DLD1 (cell line): ENCODE results near the gene ETV6.
"Not testable (repeated sequence)": the region's sequence is repeated elsewhere in the genome, so short reads cannot be mapped to it uniquely, and the experiment has no call there.

Source experiments
- in situ Hi-C: cut with HindIII; loops from 2 replicates; pipeline ENCODE4 v1.10.0; 2017; ENCODE audit warnings: low sequenced_read_pairs

The ETV6 gene

DNA sequence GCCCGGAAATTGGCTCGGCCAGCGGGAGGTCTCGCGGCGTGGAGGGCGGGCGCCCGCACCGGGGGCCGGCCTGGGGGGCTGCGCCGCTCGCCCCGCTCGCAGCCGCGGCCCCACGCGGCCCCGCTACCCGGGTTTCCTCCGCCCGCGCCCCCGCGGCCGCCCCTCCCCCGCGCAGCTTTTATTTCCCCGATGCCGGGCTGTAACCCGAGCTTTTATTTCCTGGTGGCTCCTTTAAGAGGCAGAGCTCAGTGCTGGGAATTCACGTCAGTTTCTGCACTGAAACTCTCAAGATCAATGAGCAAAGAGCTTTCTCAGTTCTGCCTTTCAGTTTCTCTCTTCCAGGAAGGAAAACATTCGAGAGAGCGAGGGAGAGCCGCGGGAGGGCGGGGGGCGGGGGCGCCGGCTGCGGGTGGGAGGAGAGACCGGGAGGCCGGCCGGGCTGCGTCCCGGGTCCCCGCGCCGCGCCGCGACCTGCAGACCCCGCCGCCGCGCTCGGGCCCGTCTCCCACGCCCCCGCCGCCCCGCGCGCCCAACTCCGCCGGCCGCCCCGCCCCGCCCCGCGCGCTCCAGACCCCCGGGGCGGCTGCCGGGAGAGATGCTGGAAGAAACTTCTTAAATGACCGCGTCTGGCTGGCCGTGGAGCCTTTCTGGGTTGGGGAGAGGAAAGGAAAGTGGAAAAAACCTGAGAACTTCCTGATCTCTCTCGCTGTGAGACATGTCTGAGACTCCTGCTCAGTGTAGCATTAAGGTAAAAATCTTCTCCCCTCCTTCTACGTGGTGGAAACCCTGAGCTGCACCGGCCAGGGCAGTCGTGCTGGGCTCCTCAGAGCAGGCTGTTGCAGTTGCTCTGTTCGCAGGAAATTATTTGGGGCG lies at the start of gene ETV6:
TSS of gene ETV6 (plus strand) at position 262 of the 873 bp plus-strand sequence. CDS start at position 716, 454 bp downstream.
- in situ Hi-C loops = no loop called here

DNA sequence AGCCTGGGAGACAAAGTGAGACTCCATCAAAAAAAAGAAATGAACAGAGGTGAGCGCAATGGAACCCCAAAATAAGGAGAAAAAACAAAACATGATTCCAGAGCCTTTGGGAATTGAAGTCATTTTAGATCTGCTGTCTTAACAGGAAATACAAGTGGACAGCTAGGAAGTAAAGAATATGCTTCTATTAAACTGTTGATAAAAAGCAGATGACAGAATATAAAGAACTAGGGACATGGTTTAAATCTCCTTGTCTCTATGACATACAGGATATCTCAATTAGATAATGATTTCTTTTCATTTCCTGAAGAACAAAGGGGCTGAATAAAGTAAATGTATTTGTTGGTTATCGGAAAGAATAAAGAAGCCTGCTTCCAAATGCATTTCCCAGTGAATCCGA lies 49.3 kb upstream of the ETV6 start:
- in situ Hi-C loops = no loop called here

GRCh38 chr12:11601647-11602046 lies 47.8 kb upstream of the ETV6 start:
- in situ Hi-C loops = no loop called here

- in situ Hi-C loops = no loop called here
Measured at GRCh38 chr12:11607313-11608081, 42.0 kb upstream of the ETV6 start.

DNA sequence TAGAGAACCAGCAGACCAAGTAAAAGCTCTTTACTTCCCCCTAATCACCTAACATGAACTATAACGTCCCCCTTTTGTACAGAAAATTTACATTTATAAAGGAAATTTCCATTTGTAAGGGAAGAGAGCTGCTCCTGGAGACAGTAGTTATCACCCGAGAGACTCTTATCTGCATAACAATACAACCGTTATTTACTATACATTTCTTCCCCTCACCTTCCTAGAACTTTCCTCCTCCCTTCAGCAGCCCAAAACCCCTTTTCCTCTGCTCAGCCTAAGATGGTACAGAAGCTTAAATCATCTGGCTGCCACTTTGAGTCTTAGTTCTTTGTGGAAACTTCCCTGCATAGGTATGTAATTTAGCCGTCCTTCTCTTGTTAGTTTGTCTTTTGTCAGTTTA lies 40.4 kb upstream of the ETV6 start:
- in situ Hi-C loops = no loop called here

- in situ Hi-C loops = no loop called here
Measured at GRCh38 chr12:11615481-11615880, 34.0 kb upstream of the ETV6 start.

GRCh38 chr12:11618046-11618445 lies 31.4 kb upstream of the ETV6 start:
- in situ Hi-C loops = no loop called here

DNA sequence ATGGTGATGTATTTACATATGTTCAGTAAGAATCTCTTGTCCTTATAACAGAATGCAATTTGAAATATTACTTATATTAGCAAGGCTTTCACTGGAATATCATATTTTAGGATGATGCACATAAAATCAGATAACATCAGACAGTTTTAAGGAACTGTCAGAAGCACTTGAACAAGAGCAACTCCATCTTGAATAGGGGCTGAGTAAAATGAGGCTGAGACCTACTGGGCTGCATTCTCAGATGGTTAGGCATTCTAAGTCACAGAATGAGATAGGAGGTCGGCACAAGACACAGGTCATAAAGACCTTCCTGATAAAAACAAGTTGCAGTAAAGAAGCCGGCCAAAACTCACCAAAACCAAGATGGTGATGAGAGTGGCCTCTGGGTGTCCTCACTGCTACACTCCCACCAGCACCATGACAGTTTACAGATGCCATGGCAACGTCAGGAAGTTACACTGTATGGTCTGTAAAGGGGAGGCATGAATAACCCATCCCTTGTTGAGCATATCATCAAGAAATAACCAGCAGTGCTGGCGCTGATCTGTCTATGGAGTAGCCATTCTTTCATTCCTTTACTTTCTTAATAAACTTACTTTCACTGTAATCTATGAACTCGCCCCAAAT lies 27.6 kb upstream of the ETV6 start:
- in situ Hi-C loops = no loop called here

DNA sequence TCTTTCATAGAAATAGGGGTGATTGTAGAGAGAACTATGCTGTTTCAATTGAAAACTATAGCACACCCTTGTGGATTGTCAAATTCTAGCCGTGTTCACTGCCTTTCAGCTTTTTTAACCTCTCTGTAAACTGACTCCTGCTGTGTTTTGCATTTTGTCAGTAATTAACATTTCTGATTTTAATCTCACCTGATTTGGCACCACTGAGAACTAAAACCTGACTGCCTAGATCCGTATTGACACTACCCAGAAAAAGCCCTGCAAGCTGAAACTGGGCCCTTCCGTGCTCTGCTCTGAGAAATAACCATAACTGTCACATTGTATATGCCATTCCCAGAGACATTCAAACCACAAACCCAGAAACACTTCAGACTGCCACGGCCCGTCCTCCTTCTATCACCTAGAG lies 26.6 kb upstream of the ETV6 start:
- in situ Hi-C loops = no loop called here

- in situ Hi-C loops = no loop called here
Measured at GRCh38 chr12:11623382-11623781, 26.1 kb upstream of the ETV6 start.

DNA sequence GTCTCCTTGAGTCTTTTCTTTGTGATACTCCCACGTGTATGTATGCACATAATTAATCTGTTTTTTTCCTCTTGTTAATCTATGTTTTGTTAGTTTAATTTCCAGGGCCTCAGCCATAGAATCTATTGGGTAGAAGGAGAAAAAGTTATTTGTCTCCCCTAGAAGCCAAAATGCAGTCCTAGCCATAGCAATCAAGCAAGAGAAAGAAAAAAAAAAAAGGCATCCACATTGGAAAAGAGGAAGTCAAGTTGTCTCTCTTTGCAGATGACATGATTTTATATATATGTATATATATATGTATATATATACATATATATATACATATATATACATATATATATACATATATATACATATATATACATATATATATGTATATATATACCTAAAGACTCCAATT lies 25.4 kb upstream of the ETV6 start:
- in situ Hi-C loops = no loop called here

DNA sequence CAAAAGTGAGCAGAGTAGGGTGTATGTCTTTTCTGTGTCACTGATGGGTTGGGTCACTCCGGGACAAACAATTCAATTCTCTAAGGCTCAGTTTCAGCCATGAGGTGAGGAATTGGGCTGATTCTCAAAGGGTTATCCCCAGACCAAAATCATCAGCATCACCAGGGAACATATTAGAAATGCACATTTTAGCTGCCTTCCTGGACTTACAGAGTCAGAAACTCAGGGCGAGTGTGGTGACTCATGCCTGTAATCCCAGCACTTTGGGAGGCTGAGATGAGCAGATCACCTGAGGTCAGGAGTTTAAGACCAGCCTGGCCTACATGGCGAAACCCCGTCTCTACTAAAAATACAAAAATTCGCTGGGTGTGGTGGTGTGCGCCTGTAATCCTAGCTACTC lies 21.8 kb upstream of the ETV6 start:
- in situ Hi-C loops = not testable (repeated sequence)

DNA sequence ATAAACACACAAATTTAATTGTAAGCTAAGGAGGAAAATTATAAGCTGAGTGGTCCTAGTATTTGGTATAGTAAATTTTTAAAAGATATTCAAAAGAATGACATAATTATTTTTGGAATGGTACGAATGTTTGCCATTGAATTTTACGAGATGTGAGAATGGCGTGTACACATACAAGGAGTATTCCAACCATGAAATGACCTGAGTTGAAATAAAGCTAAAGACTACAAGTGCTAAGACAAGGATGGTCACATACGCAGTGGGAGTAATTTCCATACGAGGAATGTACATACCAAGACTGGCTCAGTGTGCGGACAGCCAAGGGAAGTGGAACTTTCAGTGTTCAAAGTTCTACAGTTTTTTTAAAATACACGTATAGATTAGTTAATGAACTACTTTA lies 21.1 kb upstream of the ETV6 start:
- in situ Hi-C loops = no loop called here

- in situ Hi-C loops = no loop called here
Measured at GRCh38 chr12:11630046-11630706, 19.3 kb upstream of the ETV6 start.

DNA sequence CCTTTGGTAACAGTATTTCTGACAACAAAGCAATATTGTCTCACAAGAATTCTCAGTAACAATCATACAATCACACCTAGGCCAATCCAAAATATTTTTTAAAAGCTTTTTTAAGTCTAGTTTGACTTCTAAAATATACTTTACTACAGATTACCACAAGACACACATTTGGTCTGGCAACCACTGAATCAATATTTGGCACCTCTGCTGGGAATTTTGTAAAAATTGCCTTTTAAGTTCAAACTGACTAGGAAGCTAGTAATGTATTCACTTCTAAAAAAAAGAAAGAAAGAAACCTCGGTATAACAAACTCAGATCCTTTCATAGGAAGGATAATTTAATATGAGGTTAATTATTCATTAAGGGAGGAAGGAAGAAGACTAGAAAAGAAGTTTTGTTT lies 18.2 kb upstream of the ETV6 start:
- in situ Hi-C loops = no loop called here

GRCh38 chr12:11631881-11632280 lies 17.6 kb upstream of the ETV6 start:
- in situ Hi-C loops = not testable (repeated sequence)

DNA sequence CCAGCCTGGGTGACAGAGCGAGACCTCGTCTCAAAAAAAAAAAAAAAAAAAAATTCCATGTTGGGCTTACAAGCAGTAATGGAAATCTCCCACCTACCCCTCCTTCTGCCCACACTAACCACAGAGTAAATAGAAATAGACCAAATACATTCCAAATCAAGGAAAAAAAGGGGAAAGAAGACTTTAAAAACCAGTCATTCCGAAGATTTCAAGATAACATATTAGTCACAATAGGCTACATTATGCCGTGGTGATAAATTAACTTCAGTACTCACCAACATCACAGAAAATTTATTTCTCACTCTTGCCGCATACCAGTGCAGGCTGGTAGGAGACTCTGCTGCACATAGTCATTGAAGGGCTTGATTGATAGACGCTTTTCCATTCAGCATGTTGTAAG lies 15.5 kb upstream of the ETV6 start:
- in situ Hi-C loops = no loop called here

- in situ Hi-C loops = no loop called here
Measured at GRCh38 chr12:11635341-11635740, 14.1 kb upstream of the ETV6 start.

DNA sequence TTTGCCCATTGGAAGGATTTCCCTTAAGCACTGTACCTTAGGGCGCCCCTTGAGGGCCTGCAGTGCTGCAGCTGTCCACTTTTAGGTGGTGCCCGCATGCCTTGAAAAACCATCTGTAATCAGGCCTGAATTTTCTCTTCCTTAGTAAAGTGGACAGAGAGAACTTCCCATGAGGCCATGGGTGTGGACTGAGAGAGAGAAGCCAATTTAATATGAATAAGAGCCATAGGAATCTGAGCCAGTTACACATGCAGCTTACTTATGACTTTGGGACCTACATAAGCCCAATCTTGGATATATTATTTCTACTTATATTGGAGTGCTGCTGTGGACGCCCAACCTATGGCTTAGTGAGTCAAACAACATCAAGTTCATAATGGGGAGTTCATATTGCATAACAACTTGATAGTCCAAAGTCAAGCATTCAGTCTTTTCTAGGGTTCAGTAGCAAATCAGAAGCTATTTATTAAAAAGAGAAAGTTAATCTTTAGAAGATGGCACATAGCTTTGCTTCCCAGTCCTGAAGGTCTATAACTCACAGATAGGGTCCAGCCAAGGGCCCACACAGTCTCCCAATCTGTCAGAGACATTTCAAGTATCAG lies 11.1 kb upstream of the ETV6 start:
- in situ Hi-C loops = no loop called here

- in situ Hi-C loops = no loop called here
Measured at GRCh38 chr12:11639454-11639853, 10.0 kb upstream of the ETV6 start.

GRCh38 chr12:11641522-11641921 lies 8.0 kb upstream of the ETV6 start:
- in situ Hi-C loops = no loop called here
